Ishikawa (cell line): ENCODE data around the gene DOK6.

Experiments
- CEBPB ChIP-seq: IDR thresholded peaks from 2 replicates; pipeline ENCODE4 v1.6.1; 2012
- CREB1 ChIP-seq: IDR thresholded peaks from 2 replicates; pipeline ENCODE4 v1.6.1; 2012; ENCODE audit warnings: low read depth
- EGR1 ChIP-seq: IDR thresholded peaks from 2 replicates; pipeline ENCODE4 v1.6.1; 2012
- EP300 ChIP-seq: IDR thresholded peaks from 2 replicates; pipeline ENCODE4 v1.6.1; 2012; ENCODE audit warnings: borderline replicate concordance
- FOXM1 ChIP-seq: IDR thresholded peaks from 2 replicates; pipeline ENCODE4 v1.6.1; 2012; ENCODE audit warnings: low read depth, borderline replicate concordance
- MAX ChIP-seq: IDR thresholded peaks from 2 replicates; pipeline ENCODE4 v1.6.1; 2012
- NFIC ChIP-seq: IDR thresholded peaks from 2 replicates; pipeline ENCODE4 v1.6.1; 2012
- RAD21 ChIP-seq: IDR thresholded peaks from 2 replicates; pipeline ENCODE4 v1.6.1; 2012; ENCODE audit warnings: low read depth
- REST ChIP-seq: IDR thresholded peaks from 2 replicates; pipeline ENCODE4 v1.6.1; 2012; ENCODE audit warnings: low read depth, mild to moderate bottlenecking
- TAF1 ChIP-seq: IDR thresholded peaks from 2 replicates; pipeline ENCODE4 v1.6.1; 2012; ENCODE audit warnings: low read depth, mild to moderate bottlenecking
- TCF12 ChIP-seq: IDR thresholded peaks from 2 replicates; pipeline ENCODE4 v1.6.1; 2012; ENCODE audit warnings: low read depth
- TEAD4 ChIP-seq: IDR thresholded peaks from 2 replicates; pipeline ENCODE4 v1.6.1; 2012
- USF1 ChIP-seq: IDR thresholded peaks from 2 replicates; pipeline ENCODE4 v1.6.1; 2012
- YY1 ChIP-seq: IDR thresholded peaks from 2 replicates; pipeline ENCODE4 v1.6.1; 2012; ENCODE audit warnings: low read depth
- ZBTB7A ChIP-seq: IDR thresholded peaks from 2 replicates; pipeline ENCODE4 v1.6.1; 2012; ENCODE audit warnings: low read depth

The DOK6 gene

GRCh38 chr18:69435000-69435399 lies 34.3 kb downstream of the DOK6 start:
- no peak for TF ChIP-seq YY1
- TF ChIP-seq MAX, result no peak
- no peak for TF ChIP-seq CREB1
- no peak for TF ChIP-seq TEAD4
- no peak for TF ChIP-seq ZBTB7A
- no peak for TF ChIP-seq TAF1
- TF ChIP-seq REST, result no peak
- no peak for TF ChIP-seq FOXM1

GRCh38 chr18:69444221-69444620 lies 43.5 kb downstream of the DOK6 start:
- TF ChIP-seq TAF1, result no peak
- TF ChIP-seq TEAD4, result no peak
- TF ChIP-seq NFIC, result no peak
- no peak for TF ChIP-seq FOXM1
- no peak for TF ChIP-seq TCF12
- no peak for TF ChIP-seq EGR1
- TF ChIP-seq CEBPB, result no peak
- no peak for TF ChIP-seq EP300
- no peak for TF ChIP-seq USF1
- TF ChIP-seq REST, result no peak
- no peak for TF ChIP-seq MAX
- no peak for TF ChIP-seq ZBTB7A
- TF ChIP-seq YY1, result no peak
- TF ChIP-seq RAD21, result no peak
- no peak for TF ChIP-seq CREB1

GRCh38 chr18:69447886-69448285 lies 47.2 kb downstream of the DOK6 start:
- TF ChIP-seq REST, result no peak
- no peak for TF ChIP-seq USF1
- TF ChIP-seq FOXM1, result no peak
- TF ChIP-seq TAF1, result no peak
- TF ChIP-seq EP300, result no peak
- no peak for TF ChIP-seq TCF12
- no peak for TF ChIP-seq NFIC
- no peak for TF ChIP-seq TEAD4

- TF ChIP-seq TAF1 (no peak), EGR1 (no peak), USF1 (no peak), RAD21 (no peak), NFIC (no peak), CREB1 (no peak), TEAD4 (no peak), REST (no peak), YY1 (no peak), ZBTB7A (no peak), FOXM1 (no peak), TCF12 (no peak), MAX (no peak), CEBPB (no peak), EP300 (no peak)
These were observed 54.4 kb downstream of the DOK6 start for GRCh38 chr18:69455125-69455524.
